ENCODE results near the gene SLC16A3.
A peak's percentile ranks its signal among the peaks of the same experiment; 100 is the strongest.
"Not testable (repeated sequence)": the region's sequence is repeated elsewhere in the genome, so short reads cannot be mapped to it uniquely, and the experiment has no call there.

The SLC16A3 gene

GRCh38 chr17:82228842-82229697 is at the start of gene SLC16A3:
TSS of gene SLC16A3 (plus strand) at chr17:82229042. CDS start at chr17:82236009, 6,967 bp downstream.
- no peak for FAIRE-seq
- DNase-seq (ENCODE audit: low spot score), result peak; percentile 58

GRCh38 chr17:82179412-82179811 is 49.4 kb upstream of the SLC16A3 start:
- DNase-seq (ENCODE audit: low spot score) (no peak), FAIRE-seq (no peak)

- no peak for FAIRE-seq
Observed at GRCh38 chr17:82179946-82180475, 48.8 kb upstream of the SLC16A3 start.

DNA sequence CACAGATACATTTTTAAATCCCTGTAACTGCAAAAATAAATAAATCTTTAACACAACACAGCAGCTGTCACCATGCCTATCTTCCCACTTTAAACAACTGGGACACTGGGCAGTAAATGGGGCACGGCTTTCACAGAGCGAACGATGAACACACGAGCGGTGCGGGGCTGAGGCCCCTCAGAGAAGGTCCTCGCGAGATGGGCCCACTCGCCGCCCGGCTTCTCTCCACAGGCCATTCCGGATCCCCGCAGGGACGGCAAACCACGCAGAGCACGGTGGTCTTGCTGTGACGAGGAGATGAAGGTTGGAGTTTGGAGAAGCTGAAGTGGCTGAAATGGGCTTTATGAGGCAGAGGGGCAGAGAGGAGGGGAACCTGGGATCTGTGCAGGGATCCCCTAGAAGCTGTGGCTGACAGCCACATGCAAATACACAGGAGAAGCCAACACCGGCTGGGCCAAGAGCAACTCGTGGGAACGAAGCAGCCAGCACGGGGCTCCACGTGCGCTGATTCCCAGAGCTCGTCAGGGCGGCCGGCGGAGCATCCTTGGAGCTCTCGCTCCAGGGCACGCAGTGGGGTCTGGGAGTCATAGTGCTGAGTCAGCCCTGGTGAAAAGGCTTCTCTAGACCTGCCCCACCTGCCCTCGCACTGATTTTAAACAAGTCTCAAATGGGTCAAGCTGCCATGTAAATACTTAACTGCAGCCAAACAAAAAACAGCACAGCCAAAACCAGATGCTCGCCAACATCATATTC is 47.9 kb upstream of the SLC16A3 start:
- FAIRE-seq, result no peak
- no peak for DNase-seq (ENCODE audit: low spot score)

More at GRCh38 chr17:82179946-82180475, 48.8 kb upstream of the SLC16A3 start:
- DNase-seq (ENCODE audit: low spot score), result no peak

DNA sequence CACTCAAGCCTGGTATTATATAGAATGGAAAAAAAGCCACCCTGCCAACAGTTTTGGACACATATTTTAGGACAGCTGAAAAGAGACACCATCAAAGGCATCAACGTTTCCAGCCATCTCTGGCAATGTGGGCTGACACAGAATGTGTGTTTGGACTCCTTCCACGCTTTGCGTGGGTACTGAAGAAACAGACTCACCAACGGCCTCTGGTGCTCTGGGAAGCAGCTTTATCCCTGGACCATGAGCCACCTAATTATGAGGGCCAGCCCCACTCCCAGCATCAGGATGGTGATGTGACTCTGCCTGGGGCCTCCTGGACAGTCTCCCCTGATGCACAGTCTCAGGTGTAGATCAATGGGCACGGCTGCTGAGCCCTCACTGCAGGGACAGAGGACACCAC is 44.1 kb upstream of the SLC16A3 start:
- FAIRE-seq (no peak), DNase-seq (ENCODE audit: low spot score) (no peak)

- DNase-seq (ENCODE audit: low spot score) (no peak), FAIRE-seq (no peak)
Observed at GRCh38 chr17:82186221-82186620, 42.6 kb upstream of the SLC16A3 start.

DNA sequence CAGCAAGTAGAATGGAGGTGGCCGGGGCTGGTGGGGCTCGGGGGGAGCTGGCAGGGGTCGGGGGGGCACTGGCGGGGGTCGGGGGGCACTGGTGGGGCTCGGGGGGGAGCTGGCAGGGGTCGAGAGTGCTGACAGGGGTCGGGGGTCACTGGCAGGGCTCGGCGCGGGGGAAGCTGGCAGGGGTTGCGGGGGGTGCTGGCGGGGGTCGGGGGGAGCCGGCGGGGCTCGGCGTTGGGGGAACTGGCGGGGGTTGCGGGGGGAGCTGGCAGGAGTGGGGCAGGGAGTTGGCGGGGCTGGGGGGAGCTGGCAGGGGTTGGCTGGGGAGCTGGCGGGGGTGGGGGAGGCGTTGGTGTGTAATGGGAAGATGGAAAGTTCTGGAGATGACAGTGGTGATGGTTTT is 41.3 kb upstream of the SLC16A3 start:
- FAIRE-seq (no peak), DNase-seq (ENCODE audit: low spot score) (no peak)

DNA sequence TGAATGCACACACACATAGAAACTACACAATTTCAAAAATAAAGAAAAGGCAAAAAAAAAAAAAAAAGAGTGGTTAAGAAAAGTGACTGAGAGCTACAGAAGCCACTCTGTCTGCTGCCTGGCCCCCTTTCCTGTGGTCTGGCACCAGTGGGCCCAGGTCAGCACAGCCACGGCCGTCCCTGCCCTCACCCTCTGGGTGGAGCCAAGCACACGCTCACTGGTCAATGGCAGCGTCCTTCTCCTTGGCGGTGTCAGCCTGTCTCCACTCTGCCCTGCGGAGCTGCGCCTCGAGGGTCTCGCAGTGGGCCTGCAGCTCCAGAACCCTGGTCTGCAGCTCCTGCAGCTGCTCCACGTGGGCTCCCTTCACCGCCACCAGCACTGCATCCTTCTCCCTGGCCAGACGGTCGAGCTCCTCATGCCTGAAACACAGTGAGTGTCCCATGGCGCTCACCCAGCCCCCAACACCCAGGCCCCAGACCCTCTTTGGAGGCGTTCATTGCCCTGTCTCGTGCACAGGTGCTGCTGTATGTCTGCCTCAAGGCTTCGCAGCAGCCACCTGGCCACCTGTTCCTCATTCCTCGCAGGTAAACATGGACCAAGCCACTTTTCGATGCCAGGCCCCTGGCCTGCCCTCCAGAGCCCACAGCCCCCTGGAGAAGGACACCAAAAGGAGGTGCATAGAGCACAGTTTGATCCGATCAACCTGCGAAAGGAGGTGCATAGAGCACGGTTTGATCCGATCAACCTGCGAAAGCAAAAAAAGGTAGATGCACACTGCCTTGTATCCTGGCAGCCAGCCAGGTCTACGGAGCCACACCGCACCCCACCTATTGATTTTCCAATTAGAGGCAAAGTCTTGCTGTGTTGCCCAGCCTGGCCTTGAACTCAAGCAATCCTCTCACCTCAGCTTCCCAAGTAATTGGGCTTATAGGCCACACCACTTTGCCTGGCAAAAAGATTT is 40.6 kb upstream of the SLC16A3 start:
- FAIRE-seq, result no peak
- DNase-seq (ENCODE audit: low spot score), result no peak

DNA sequence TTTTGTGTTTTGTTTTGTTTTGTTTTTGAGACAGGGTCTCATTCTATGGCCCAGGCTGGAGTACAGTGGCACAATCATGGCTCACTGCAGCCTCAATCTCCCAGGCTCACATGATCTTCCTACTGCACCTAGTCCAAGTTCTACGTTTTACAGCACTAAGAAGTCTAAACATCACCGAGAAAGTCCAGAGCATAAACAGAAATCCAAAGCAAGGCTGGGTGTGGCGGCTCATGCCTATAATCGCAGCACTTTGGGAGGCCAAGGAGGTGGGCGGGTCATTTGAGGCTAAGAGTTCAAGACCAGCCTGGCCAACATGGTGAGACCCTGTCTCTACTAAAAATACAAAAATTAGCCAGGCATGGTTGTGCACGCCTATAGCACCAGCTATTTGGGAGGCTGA is 35.8 kb upstream of the SLC16A3 start:
- not testable (repeated sequence) for DNase-seq (ENCODE audit: low spot score); FAIRE-seq

GRCh38 chr17:82193520-82194220 is 35.2 kb upstream of the SLC16A3 start:
- no peak for DNase-seq (ENCODE audit: low spot score)
- peak; percentile 93 for FAIRE-seq

DNA sequence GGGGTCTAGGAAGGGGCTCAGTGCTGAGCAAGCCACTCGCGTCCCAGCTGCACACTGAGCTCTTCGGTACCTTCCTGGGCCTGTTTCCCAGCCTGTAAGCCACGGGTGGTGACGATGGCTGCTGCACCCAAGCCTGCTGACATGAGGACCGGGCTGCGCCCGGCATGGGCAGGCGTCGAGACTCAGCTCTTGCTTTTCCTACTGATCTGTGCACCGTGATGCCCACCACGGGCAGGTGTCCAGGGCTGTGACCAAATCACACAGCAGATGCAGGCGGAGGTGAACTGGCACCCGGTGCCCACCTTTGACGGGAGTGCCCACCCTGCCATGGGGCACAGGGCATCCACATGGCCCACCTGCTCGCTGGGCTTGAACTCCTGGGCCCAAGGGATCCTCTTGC is 34.1 kb upstream of the SLC16A3 start:
- FAIRE-seq, result no peak
- no peak for DNase-seq (ENCODE audit: low spot score)

DNA sequence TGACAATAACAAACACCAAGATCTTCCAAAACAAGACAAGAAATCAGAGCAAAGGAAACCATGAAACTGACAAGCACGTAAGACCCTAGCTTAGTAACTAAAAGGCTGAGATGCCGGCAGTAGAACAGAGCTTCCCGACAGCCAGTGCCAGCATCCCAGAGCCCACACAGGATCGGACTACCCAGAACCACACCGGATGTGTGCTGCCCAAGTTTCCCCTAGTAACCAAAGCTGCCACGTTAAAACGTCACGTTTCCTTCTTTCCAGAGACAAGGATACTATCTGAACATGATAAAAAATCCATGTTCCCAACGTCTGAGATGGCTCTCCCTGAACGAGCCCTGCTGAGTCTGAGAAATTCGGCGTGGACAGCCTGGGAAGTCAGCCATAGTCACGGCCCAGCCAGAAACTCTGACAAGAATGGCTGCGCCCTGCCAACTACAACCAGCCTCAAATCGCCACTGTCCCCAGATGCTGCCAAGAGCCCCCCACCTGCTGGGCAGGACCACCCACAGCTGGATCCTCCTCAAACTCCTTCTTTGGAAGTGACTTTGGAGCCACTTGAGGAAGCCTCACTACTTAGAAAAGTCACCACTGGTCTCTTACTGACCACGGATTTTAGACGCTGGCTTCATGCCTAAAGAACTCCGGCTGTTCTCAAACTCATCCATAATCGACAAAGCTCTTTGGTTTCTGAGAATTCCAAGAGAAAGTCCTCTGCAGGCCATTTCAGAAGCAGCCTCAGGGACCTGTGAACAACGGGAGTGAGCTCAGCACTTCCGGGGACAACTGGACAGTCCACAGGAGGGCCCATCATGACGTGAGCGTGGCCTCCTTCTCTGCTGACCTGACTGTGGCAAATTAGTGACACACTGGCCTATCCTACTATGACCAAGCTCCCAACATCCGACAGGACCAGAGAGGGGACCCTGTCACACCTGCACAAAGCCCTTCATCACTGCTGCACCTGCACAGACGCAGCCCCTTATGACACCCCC is 32.9 kb upstream of the SLC16A3 start:
- FAIRE-seq (no peak), DNase-seq (ENCODE audit: low spot score) (no peak)

GRCh38 chr17:82198092-82198491 is 30.8 kb upstream of the SLC16A3 start:
- FAIRE-seq (no peak), DNase-seq (ENCODE audit: low spot score) (no peak)

- DNase-seq (ENCODE audit: low spot score), result no peak
- FAIRE-seq, result peak; percentile 13
Observed at GRCh38 chr17:82199496-82199895, 29.3 kb upstream of the SLC16A3 start.

- FAIRE-seq (no peak), DNase-seq (ENCODE audit: low spot score) (no peak)
Observed at GRCh38 chr17:82200135-82200534, 28.7 kb upstream of the SLC16A3 start.

DNA sequence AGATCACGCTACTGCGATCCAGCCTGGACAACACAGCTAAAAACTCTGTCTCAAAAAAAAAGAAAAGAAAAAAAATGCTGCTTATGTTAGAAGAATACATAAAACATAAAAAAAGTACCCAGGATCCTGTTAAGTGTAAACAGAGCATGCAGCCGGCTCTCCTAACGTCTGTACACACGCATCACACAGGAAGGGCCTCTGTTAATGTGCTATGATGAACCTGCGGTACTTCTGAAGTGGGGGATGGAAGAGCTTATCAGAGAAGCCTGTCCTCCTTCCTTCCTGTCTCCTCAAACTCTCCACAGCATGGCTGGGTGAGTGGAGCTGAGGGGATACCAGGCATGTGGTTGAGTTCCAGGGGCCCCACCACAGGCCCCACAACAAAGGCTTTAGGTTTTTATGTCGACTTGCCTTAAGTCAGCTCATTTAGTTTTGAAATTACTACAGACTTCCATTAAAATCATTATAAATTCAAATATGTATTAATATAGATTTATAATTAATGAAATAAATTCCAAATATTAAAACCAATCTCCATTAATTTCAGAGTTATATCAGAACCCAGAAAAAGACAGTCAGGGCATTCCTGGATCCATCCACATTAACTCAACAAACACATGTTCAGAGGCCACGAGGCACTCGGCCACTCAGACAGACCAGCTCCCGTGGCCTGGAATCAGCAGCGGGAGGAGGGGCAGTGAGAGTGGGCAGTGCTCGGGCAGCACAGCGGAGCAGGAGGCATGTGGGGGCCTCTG is 27.9 kb upstream of the SLC16A3 start:
- DNase-seq (ENCODE audit: low spot score) (no peak), FAIRE-seq (no peak)

DNA sequence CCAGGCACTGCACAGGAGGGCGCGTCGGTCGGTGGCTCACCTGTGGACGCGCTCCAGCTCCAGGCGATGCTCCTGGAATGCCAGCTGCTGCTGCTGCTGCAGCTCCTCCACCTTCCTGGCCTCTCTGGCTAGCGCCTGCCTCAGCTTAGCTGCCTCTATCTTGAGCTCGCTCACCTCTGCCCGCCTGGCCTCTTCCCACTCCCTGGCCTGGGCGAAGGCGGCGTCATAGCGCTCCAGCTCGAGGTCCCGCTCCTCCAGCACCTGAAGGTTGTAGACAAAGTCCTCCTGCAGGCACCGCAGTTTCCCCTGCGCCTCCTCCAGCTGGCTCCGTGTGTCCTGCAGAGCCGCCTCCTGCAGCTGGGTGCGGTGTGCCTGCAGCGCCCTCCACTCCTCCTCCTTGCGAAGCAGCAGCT is 27.3 kb upstream of the SLC16A3 start:
- no peak for FAIRE-seq

DNA sequence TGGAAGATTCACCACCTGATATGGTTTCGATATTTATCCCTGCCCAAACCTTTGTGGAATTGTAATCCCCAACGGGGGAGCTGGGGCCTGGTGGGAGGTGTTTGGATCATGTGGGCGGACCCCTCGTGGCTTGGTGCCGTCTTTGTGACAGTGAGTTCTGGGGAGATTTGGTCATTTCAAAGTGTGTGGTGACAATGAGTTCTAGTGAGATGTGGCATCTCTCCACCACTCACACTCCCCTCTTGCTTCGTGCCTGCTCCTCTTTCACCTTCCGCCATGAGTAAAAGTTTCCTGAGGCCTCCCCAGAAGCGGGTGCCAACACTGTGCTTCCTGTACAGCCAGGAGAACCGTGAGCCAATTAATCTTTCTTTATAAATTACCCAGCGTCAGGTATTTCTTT is 25.9 kb upstream of the SLC16A3 start:
- DNase-seq (ENCODE audit: low spot score), result no peak
- no peak for FAIRE-seq

More for the DNA sequence above, 27.3 kb upstream of the SLC16A3 start:
- no peak for DNase-seq (ENCODE audit: low spot score)

All from urothelium cell line (cell line).